Activated naive CD4-positive, alpha-beta T cell treated with anti-CD3 and anti-CD28 coated beads, Interleukin-2, amount 50 U/mL, for 24 hours (primary cell): ENCODE results near the gene PALD1.

Experiments
- H3K27ac Mint-ChIP-seq: one replicate; pipeline ENCODE4 v1.8.0; 2021; ENCODE audit warnings: mild to moderate bottlenecking, mixed read lengths
- H3K27me3 Mint-ChIP-seq: one replicate; pipeline ENCODE4 v1.8.0; 2021; ENCODE audit warnings: mixed read lengths
- H3K36me3 Mint-ChIP-seq: one replicate; pipeline ENCODE4 v1.8.0; 2021; ENCODE audit warnings: mixed read lengths
- H3K4me1 Mint-ChIP-seq: one replicate; pipeline ENCODE4 v1.8.0; 2021; ENCODE audit warnings: mixed read lengths
- H3K4me3 Mint-ChIP-seq: one replicate; pipeline ENCODE4 v1.8.0; 2021; ENCODE audit warnings: mild to moderate bottlenecking, mixed read lengths
- H3K9me3 Mint-ChIP-seq: one replicate; pipeline ENCODE4 v1.8.0; 2021; ENCODE audit warnings: mixed read lengths

Gene PALD1

DNA sequence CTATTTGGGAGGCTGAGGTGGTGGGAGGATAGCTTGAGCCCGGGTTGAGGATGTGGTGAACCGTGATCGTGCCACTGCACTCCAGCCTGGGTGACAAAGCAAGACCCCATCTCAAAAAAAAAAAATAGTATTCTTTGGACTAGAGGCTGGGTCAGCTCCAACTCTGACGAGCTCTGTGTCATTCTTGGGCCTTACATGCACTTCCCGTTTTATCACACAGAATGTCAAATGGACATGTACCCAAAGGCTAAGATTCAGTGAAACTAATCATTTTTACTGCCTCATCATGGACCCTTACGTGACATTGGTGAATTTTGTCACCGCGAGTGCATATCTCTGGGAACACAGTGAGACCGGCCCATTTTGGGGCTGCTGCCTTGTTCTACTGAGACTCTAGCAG, 27.3 kb downstream of the PALD1 start:
- Mint-ChIP-seq H3K27ac (no peak overlapping the region), H3K36me3 (no peaks in the 10 kb centered on the region), H3K9me3 (no peaks in the 10 kb centered on the region), H3K4me1 (no peaks in the 10 kb centered on the region), H3K27me3 (no peaks in the 10 kb centered on the region), H3K4me3 (no peak overlapping the region)

DNA sequence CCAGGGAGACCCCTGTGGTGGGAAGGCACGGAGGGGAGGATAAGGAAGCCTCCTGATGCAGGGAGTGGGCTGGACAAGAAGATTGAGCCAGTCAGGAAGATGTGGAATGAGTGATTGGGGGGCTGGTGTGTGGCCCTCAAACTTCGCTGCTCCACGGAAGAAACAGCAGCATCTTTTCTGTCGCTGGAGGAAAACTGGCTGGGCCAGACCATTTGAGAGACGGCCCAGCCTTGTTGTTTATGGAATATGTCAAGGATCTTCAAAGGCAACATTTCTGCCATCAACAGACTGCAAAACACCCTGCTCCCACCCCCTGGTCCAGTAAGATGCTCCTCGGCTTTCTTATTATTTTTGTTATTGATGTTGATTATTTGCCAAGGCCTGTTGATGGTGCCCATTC, 29.4 kb downstream of the PALD1 start:
- Mint-ChIP-seq H3K36me3 (no peaks in the 10 kb centered on the region), H3K4me3 (no peak overlapping the region), H3K27ac (no peak overlapping the region), H3K4me1 (no peaks in the 10 kb centered on the region), H3K9me3 (no peaks in the 10 kb centered on the region), H3K27me3 (no peaks in the 10 kb centered on the region)

DNA sequence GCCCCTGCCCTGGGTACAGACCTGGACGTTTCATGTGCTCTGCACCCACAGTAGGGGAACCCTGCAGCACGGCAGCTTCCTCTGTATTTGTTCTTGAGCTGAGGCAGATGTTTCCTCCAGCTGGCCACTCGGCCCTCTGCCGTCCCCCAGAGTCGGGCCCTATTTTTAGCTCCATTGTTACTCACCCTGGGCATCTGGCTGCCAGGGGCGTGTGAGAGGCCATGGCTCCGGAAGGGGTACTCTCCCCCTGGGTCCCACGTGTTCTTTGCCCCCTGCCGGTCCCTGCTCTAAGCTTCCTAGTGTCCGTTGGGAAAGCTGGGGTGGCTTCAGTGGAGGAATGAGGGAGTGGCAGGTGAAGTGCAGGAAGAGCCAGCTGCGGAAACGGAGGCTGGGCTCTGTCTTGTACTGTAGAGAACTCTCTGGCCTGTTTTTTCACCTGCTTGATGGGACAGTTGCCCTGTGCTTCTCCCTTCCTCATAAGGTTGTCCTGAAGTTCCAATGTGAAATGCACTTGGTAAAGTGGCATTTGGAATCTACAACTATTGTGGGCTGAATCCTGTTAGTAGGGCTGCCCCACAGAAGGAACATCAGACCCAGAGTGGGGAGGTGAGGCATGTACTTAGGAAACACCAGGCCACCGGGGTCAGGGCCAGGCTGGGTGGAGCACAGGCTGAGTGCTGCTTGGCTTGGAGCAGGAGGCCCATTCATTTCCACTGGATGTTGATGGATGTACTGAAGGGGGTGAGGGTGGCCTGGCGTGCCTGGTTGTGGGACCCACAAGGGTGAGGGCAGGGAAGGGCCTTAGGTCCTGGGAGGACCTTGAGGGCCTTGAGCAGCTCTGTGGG, 30.6 kb downstream of the PALD1 start:
- Mint-ChIP-seq H3K27me3 (no peaks in the 10 kb centered on the region), H3K4me1 (no peaks in the 10 kb centered on the region), H3K4me3 (no peak overlapping the region), H3K27ac (no peak overlapping the region), H3K36me3 (no peaks in the 10 kb centered on the region), H3K9me3 (no peaks in the 10 kb centered on the region)

DNA sequence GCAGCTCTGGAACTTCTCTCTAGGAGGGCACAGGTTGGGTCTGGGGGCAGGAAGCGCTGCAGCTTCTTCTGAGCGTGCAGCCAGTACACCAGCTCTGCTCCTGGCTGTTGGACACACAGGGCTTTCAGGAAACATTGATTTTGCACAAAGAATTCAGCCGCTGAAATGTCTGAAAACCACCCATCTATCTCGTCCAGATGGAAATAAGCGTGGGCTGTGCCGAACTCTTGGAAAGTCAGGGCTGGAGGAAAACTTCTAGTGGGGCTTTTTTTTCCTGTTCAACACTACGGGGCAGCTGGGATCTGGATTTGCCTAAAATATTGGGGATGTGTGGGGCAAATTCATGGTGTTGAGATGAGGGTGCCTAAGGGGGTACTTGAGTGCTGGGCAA, 31.2 kb downstream of the PALD1 start:
- Mint-ChIP-seq H3K9me3 (no peaks in the 10 kb centered on the region), H3K4me1 (no peaks in the 10 kb centered on the region), H3K36me3 (no peaks in the 10 kb centered on the region), H3K27me3 (no peaks in the 10 kb centered on the region), H3K27ac (no peak overlapping the region), H3K4me3 (no peak overlapping the region)

DNA sequence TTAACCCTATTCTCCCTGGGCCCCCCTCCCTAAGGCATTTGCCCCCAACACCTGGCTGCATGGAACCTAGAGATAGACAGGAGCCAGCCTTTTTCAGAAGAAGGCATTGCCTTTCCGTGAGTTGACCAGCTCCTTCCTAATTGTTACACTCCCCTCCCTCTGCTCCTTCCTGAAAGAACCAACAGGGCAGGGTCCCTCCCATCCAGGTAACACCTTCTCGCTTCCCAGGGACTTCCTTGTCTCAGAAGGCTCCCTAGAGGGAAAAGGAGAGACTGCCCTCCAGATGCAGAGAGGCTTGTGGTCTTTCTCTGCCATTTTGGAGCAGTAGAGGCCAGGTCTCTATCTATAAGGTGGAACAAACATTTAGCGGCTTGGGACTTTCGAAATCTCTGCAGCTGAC, 31.9 kb downstream of the PALD1 start:
- Mint-ChIP-seq H3K4me3 (no peak overlapping the region), H3K9me3 (no peaks in the 10 kb centered on the region), H3K27ac (no peak overlapping the region), H3K36me3 (no peaks in the 10 kb centered on the region), H3K27me3 (no peaks in the 10 kb centered on the region), H3K4me1 (no peaks in the 10 kb centered on the region)

DNA sequence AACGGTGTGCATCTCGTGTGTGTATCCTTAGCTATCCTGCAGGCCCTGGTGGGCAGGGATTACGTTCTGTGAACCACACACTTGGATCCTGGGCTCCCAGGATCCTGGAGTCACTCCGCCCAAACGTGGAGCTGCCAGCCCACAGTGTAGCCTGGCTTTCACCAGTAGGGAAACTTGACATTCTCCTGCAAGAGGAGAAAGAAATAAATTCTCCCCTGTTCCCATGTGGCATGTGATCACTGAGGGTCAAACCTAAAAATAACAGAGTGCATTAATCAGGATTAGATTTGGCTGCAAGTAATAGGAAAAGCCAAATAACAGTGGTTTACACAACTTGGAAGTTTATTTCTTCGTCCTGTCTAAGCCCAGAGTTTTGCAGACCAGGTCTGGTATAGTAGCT, 32.3 kb downstream of the PALD1 start:
- no peak overlapping the region for H3K4me3 Mint-ChIP-seq
- no peaks in the 10 kb centered on the region for H3K4me1 Mint-ChIP-seq
- no peaks in the 10 kb centered on the region for H3K27me3 Mint-ChIP-seq
- H3K27ac Mint-ChIP-seq = no peak overlapping the region
- no peaks in the 10 kb centered on the region for H3K9me3 Mint-ChIP-seq
- no peaks in the 10 kb centered on the region for H3K36me3 Mint-ChIP-seq

DNA sequence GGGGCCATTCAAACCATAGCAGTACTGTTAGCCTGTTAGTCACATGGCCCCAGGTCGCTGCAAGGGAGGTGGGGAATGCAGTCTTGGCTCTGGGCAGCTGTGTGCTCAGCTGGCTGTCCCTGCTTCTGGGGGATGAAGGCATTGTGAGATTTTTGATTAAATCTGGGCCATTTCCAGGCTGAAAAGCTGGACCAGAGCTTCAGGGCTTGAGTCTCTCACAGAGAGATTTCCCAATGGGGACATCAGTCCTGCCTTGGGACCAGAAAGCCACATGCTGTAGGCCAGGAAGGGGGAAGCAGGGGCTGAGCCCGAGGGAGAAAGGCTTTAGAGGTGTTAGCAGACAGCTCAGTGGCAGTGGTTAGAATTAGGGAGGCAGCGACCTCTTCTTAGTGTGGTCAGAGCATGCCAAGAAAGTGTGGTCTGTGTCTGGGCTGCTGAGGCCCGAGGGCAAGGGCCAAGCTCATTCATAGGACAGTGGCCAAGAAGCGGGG, 33.6 kb downstream of the PALD1 start:
- Mint-ChIP-seq H3K27ac (no peak overlapping the region), H3K9me3 (no peaks in the 10 kb centered on the region), H3K4me1 (no peaks in the 10 kb centered on the region), H3K4me3 (no peak overlapping the region), H3K36me3 (no peaks in the 10 kb centered on the region), H3K27me3 (no peaks in the 10 kb centered on the region)

DNA sequence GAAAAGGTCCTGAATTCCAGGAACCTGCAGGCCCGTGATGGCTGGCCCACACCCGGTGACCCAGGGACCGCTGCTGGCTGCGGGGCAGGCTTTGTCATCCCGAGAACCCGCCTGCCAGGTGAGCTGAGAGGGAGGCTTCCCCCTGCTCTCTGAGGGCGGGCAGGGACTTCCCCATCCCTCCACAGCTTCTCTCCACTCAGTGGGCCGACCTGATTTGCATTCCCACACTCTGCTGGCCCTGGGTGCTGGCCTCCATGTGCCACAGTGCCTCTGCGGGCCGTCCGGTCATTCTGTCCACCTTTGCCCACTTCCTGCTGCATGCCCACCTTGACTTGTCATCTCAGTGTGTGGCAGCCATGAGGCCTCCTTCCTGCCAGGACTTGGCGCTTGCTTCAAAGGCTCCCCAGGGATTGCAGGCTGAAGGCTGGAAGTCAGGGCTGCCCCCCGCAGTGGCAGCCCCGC, 35.3 kb downstream of the PALD1 start:
- Mint-ChIP-seq H3K27me3 (no peaks in the 10 kb centered on the region), H3K36me3 (no peaks in the 10 kb centered on the region), H3K9me3 (no peaks in the 10 kb centered on the region), H3K4me3 (no peak overlapping the region), H3K4me1 (no peaks in the 10 kb centered on the region), H3K27ac (no peak overlapping the region)

DNA sequence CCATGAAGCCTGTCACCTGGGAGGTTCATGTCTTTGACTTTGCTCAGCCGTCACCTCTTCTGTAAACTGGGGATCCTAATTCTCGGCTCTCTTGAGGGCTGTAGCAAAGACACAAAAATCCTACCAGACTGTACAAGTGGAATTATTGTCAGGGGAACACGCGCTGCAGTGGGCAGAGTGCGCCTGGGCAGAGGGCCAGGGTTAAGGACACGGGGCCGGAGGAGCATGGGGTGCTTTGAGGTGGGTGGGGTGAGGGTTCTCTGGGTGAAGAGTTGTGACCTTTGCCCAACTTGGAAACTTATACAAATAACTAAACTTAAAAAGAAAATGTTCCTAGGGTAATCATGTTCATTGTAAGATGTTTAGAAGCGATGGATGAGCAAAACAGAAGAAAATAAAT, 36.0 kb downstream of the PALD1 start:
- Mint-ChIP-seq H3K4me1 (no peaks in the 10 kb centered on the region), H3K4me3 (no peak overlapping the region), H3K36me3 (no peaks in the 10 kb centered on the region), H3K27ac (no peak overlapping the region), H3K27me3 (no peaks in the 10 kb centered on the region), H3K9me3 (no peaks in the 10 kb centered on the region)

DNA sequence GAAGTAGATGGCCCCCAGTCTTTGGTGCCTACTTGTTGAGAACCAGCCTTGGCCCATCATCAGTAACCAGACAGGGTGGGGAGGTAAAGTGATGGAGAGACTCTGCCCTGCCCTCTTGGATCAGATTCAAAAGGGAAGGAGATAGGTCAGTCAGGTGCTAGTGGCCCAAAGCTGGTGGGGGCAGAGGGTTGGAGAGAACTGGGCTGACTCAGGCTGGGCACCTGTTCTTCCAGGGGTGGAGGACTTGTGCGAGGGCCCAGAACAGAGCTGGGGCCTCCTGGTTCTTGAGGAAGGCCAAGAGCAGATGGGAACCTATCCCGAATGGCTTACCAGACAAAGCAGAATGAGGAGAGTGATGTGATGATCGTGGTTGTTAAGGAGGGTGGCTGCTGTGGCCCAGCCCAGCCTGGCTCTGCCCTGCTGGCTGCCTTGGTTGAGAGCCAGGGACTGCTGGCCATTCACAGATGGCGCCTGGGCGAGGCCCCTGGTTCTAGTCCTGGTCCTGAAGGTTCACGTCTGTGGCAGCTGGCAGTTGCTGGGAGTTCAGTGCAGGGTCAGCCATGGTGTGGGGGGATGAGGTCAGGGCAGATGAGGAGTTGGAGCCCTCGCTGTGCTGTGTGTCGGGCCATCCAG, 36.6 kb downstream of the PALD1 start:
- Mint-ChIP-seq H3K4me3 (no peak overlapping the region), H3K4me1 (no peaks in the 10 kb centered on the region), H3K36me3 (no peaks in the 10 kb centered on the region), H3K27ac (no peak overlapping the region), H3K9me3 (no peaks in the 10 kb centered on the region), H3K27me3 (no peaks in the 10 kb centered on the region)

DNA sequence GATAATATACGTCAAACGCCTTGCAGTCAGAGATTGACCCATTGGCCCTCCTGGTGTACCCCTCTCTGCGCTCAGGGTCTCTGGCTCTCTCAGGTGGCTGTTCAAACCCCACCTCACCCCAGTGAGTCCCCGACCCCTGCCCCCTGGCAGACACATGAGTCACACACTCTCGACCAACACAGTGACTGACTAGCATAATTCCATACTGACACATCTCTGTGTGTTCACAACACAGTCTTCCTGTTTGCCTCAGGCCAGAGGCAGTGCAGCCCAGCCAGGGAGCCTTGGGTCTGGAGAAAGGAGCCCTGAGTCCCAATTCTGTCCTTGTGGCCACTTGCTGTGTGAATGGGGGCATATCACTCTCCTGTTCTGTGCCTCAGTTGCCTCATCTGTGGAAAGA, 40.1 kb downstream of the PALD1 start:
- Mint-ChIP-seq H3K4me3 (no peak overlapping the region), H3K9me3 (no peaks in the 10 kb centered on the region), H3K27ac (no peak overlapping the region), H3K4me1 (no peaks in the 10 kb centered on the region), H3K27me3 (no peaks in the 10 kb centered on the region), H3K36me3 (no peaks in the 10 kb centered on the region)

DNA sequence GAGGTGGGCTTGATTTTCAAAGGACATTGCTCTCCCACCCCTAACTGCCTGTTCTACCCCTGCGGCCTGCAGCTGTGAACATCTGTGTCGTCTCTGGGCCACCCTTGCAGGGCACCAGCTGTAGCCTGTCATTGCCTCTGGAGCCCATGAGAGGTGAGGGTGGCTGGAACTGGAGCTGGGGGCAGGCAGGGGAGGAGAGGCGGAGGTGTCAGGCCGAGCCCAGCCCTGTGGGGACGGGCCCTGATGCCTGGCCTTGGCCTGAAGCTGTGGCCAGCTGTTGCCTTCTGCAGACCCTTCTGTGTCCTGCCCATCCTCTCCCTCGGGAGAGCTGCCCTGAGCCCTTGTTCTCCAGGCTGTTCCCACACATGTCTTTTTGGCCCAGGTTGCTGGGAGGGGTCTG, 44.5 kb downstream of the PALD1 start:
- Mint-ChIP-seq H3K4me1 (no peaks in the 10 kb centered on the region), H3K4me3 (no peak overlapping the region), H3K27ac (no peak overlapping the region), H3K36me3 (peaks cover 2% of the 10 kb centered on the region), H3K9me3 (no peaks in the 10 kb centered on the region), H3K27me3 (no peaks in the 10 kb centered on the region)

DNA sequence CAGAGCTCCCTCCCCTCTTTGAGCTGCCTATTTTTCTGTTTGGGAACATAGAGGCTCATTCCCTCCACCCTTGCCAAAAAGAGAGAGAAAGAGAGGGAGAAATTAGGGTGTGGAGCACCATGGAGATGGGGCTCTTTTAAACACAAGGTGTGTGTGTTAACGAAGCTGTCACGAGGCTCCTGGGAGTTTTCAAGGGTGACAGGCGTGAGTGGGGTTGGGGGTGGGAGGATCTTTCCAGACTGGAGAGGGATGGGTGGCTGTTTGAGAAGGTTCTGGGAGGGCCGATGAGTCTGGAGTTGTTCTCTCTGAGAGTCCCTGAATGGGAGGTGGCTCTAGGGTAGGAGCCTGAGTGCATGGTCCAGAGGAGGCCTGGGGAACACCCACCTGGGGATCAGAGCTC, 45.0 kb downstream of the PALD1 start:
- Mint-ChIP-seq H3K4me3 (no peak overlapping the region), H3K27ac (no peak overlapping the region), H3K36me3 (peaks cover 2% of the 10 kb centered on the region), H3K4me1 (no peaks in the 10 kb centered on the region), H3K27me3 (no peaks in the 10 kb centered on the region), H3K9me3 (no peaks in the 10 kb centered on the region)

DNA sequence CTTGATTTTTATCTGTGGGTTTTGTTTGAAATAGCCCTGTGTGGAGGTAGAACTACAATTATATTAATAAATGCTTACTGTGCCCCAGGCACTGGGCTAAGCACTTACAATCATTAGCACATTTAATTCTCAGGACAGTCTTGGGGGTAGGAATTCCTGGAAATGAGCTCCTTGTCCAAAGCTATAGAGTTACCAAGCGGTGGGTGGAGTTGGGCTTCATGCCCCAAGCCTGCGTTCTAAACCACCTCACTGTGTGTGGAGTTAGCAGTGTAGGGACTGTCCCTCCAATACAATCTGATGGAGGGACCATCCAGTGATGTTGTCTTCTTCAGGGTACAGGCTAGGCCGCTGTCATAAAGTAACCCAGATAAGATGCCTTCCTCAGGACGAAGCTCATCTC, 49.7 kb downstream of the PALD1 start:
- Mint-ChIP-seq H3K4me1 (no peaks in the 10 kb centered on the region), H3K9me3 (no peaks in the 10 kb centered on the region), H3K27ac (no peak overlapping the region), H3K4me3 (no peak overlapping the region), H3K27me3 (no peaks in the 10 kb centered on the region), H3K36me3 (peaks cover 2% of the 10 kb centered on the region)

DNA sequence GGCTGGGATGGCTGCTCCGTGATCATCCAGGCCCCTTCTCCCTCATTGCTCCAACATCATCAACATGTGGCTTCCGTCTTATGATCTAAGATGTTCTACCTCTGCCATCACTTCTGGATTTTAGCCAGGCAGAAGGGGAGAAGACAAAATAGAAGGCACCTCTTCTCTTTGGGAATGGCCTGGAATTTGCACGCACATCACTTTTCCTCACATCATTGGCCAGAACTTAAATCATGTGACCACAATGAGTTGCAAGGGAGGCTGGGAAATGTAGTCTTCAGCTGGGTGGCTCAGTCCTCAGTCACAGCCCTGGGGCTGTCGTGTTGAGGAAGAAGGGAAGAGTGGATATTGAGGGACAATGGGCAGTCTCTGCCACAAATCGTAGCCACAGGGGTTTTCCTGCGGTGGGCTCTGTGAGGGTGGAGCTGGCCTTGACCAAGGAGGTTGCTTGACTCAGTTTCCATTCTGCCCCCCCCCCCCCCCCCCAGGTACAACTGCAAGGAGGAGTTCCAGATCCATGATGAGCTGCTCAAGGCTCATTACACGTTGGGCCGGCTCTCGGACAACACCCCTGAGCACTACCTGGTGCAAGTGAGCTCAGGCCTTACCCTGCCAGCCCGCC, 50.3 kb downstream of the PALD1 start:
- Mint-ChIP-seq H3K27me3 (no peaks in the 10 kb centered on the region), H3K4me3 (no peak overlapping the region), H3K9me3 (no peaks in the 10 kb centered on the region), H3K27ac (no peak overlapping the region), H3K4me1 (no peaks in the 10 kb centered on the region), H3K36me3 (peaks cover 2% of the 10 kb centered on the region)

DNA sequence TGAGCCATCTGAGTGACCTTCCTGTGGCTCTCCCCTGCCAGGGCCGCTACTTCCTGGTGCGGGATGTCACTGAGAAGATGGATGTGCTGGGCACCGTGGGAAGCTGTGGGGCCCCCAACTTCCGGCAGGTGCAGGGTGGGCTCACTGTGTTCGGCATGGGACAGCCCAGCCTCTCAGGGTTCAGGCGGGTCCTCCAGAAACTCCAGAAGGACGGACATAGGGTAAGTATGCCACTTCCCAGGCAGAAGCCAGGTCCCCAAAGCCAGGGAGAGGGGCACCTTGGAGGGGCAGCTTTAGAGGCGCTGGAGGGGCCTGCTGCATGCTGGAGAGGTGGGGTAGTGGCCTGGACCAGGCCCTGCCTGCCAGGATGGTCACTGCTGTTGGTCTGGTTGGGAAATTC, 51.3 kb downstream of the PALD1 start:
- no peak overlapping the region for H3K4me3 Mint-ChIP-seq
- peaks cover 2% of the 10 kb centered on the region for H3K36me3 Mint-ChIP-seq

More for the DNA sequence above, 51.3 kb downstream of the PALD1 start:
- no peaks in the 10 kb centered on the region for H3K27me3 Mint-ChIP-seq
- H3K27ac Mint-ChIP-seq = no peak overlapping the region
- no peaks in the 10 kb centered on the region for H3K9me3 Mint-ChIP-seq
- H3K4me1 Mint-ChIP-seq = no peaks in the 10 kb centered on the region
